IMR-90 (cell line): ENCODE results near the gene TMEM8B. TPM values are rescaled to one million over a fixed set of nuclear protein-coding genes. Genes with fewer than 3 reads are reported as not detected.

ENCODE experiments used
- ATAC-seq: fragments of 200-7000 bp; cut with Tn5 transposase; 2 replicates; pipeline ENCODE4 v1.9.1; 2020; ENCODE audit warnings: low read depth, mild to moderate bottlenecking, moderate library complexity
- BruUV-seq: library from RNA; stranded (reverse); fragments of 400-500 nt; replicated peaks from 2 replicates; lab custom pipeline; 2021; lab: Mats Ljungman, UMichigan
- CTCF ChIA-PET: fragments of 300-600 bp; formaldehyde crosslinking; extraction: SDS; loops from one replicate; lab custom pipeline; 2021; ENCODE audit warnings: antibody characterized with exemption; lab: Yijun Ruan, JAX
- POLR2A ChIA-PET: fragments of 300-600 bp; sonication (Branson Sonifier 250); formaldehyde crosslinking; loops from one replicate; lab custom pipeline; 2022; ENCODE audit warnings: antibody characterized with exemption; ENCODE audit not compliant: unreplicated experiment; lab: Charles Lee
- DNase-seq: peaks from one replicate; pipeline ENCODE4 v3.0.0; 2013
- H2AFZ ChIP-seq: replicated peaks from 2 replicates; pipeline ENCODE3; 2013; ENCODE audit warnings: low read length, mild to moderate bottlenecking; ENCODE audit not compliant: poor library complexity
- H2AK5ac ChIP-seq: 2 replicates; pipeline ENCODE4 v1.6.1; 2013; ENCODE audit warnings: low read depth, low read length, inconsistent platforms
- H2AK9ac ChIP-seq: replicated peaks from 2 replicates; pipeline ENCODE3; 2013; ENCODE audit warnings: mild to moderate bottlenecking, low read depth, low read length, moderate library complexity; ENCODE audit not compliant: poor library complexity
- H2BK120ac ChIP-seq: 2 replicates; pipeline ENCODE4 v1.6.1; 2013; ENCODE audit warnings: low read depth, low read length, inconsistent platforms
- H2BK15ac ChIP-seq: 3 replicates; pipeline ENCODE4 v1.6.1; 2013; ENCODE audit warnings: low read depth, low read length, inconsistent platforms
- H2BK20ac ChIP-seq: 2 replicates; pipeline ENCODE4 v1.6.1; 2013; ENCODE audit warnings: low read depth, mild to moderate bottlenecking, inconsistent platforms, low read length, moderate library complexity
- H2BK5ac ChIP-seq: 2 replicates; pipeline ENCODE4 v1.6.1; 2013; ENCODE audit warnings: mild to moderate bottlenecking, low read depth, low read length, inconsistent platforms; ENCODE audit not compliant: poor library complexity, severe bottlenecking
- H3K14ac ChIP-seq: replicated peaks from 2 replicates; pipeline ENCODE4 v1.6.1; 2013; ENCODE audit warnings: low read depth, low read length, inconsistent platforms
- H3K18ac ChIP-seq: 2 replicates; pipeline ENCODE4 v1.6.1; 2013; ENCODE audit warnings: low read depth, low read length, control low read depth
- H3K23ac ChIP-seq: 2 replicates; pipeline ENCODE4 v1.6.1; 2013; ENCODE audit warnings: low read depth, low read length, inconsistent platforms
- H3K27ac ChIP-seq: 2 replicates; pipeline ENCODE4 v1.5.1; 2013; ENCODE audit warnings: mild to moderate bottlenecking, control low read depth, low read length; ENCODE audit not compliant: insufficient read depth
- H3K27me3 ChIP-seq: 2 replicates; pipeline ENCODE4 v1.6.1; 2013; ENCODE audit warnings: low read length; ENCODE audit not compliant: control insufficient read depth, insufficient read depth
- H3K36me3 ChIP-seq: 2 replicates; pipeline ENCODE4 v1.6.1; 2013; ENCODE audit warnings: low read length, mixed read lengths; ENCODE audit not compliant: control insufficient read depth, insufficient read depth
- H3K4ac ChIP-seq: 2 replicates; pipeline ENCODE4 v1.6.1; 2013; ENCODE audit warnings: low read depth, low read length, inconsistent platforms
- H3K4me1 ChIP-seq: 2 replicates; pipeline ENCODE4 v1.6.1; 2013; ENCODE audit warnings: low read length, mixed read lengths; ENCODE audit not compliant: control insufficient read depth, insufficient read depth
- H3K4me2 ChIP-seq: 2 replicates; pipeline ENCODE4 v1.6.1; 2013; ENCODE audit warnings: low read depth, mild to moderate bottlenecking, control low read depth, low read length, moderate library complexity
- H3K4me3 ChIP-seq: 2 replicates; pipeline ENCODE4 v1.5.1; 2013; ENCODE audit warnings: low read depth, mild to moderate bottlenecking, control low read depth, low read length, moderate library complexity; ENCODE audit not compliant: insufficient read depth
- H3K56ac ChIP-seq: 2 replicates; pipeline ENCODE4 v1.6.1; 2013; ENCODE audit warnings: low read length, inconsistent platforms; ENCODE audit not compliant: insufficient read depth; ENCODE audit errors: extremely low read depth
- H3K79me1 ChIP-seq, 2 experiments: 2 replicates each; pipeline ENCODE4 v1.6.1; 2013; ENCODE audit warnings: low read length in 2 of 2, inconsistent platforms in 1 of 2, low read depth in 1 of 2
- H3K9ac ChIP-seq: 2 replicates; pipeline ENCODE4 v1.6.1; 2013; ENCODE audit warnings: low read depth, low read length, control low read depth
- H3K9me1 ChIP-seq: 2 replicates; pipeline ENCODE4 v1.6.1; 2013; ENCODE audit warnings: low read length, inconsistent platforms; ENCODE audit not compliant: insufficient read depth
- H3K9me3 ChIP-seq: 2 replicates; pipeline ENCODE4 v1.6.1; 2013; ENCODE audit warnings: low read length; ENCODE audit not compliant: control insufficient read depth, insufficient read depth
- H4K20me1 ChIP-seq: 2 replicates; pipeline ENCODE4 v1.6.1; 2013; ENCODE audit warnings: low read length, inconsistent platforms; ENCODE audit not compliant: insufficient read depth
- H4K5ac ChIP-seq: 2 replicates; pipeline ENCODE4 v1.6.1; 2013; ENCODE audit warnings: mild to moderate bottlenecking, low read depth, low read length, control low read depth
- H4K8ac ChIP-seq, 2 experiments: 2 replicates each; pipeline ENCODE4 v1.6.1; 2013; ENCODE audit warnings: low read depth in 2 of 2, low read length in 2 of 2, control low read depth in 1 of 2, inconsistent platforms in 1 of 2
- H4K91ac ChIP-seq: 2 replicates; pipeline ENCODE4 v1.6.1; 2013; ENCODE audit warnings: low read depth, low read length, inconsistent platforms; ENCODE audit not compliant: insufficient read depth
- BHLHE40 ChIP-seq: fragments of 150-350 bp; IDR thresholded peaks from 2 replicates; pipeline ENCODE4 v1.6.1; 2016; ENCODE audit warnings: mild to moderate bottlenecking, low read depth, low read length
- CHD1 ChIP-seq: IDR thresholded peaks from 2 replicates; pipeline ENCODE4 v1.6.1; 2012; ENCODE audit warnings: low read depth, low read length, improper control_type of control experiment
- FOS ChIP-seq: fragments of 150-350 bp; IDR thresholded peaks from 2 replicates; pipeline ENCODE4 v1.6.1; 2016; ENCODE audit warnings: low read depth, low read length
- MAFK ChIP-seq: IDR thresholded peaks from 2 replicates; pipeline ENCODE4 v1.6.1; 2012; ENCODE audit warnings: low read depth, low read length, improper control_type of control experiment
- MAZ ChIP-seq: IDR thresholded peaks from 2 replicates; pipeline ENCODE4 v1.6.1; 2012; ENCODE audit warnings: low read depth, mild to moderate bottlenecking, low read length, improper control_type of control experiment, moderate library complexity, borderline replicate concordance
- MXI1 ChIP-seq: IDR thresholded peaks from 2 replicates; pipeline ENCODE4 v1.6.1; 2012; ENCODE audit warnings: low read depth, mild to moderate bottlenecking, low read length, moderate library complexity, borderline replicate concordance
- RAD21 ChIP-seq: IDR thresholded peaks from 2 replicates; pipeline ENCODE4 v1.6.1; 2012; ENCODE audit warnings: low read length, improper control_type of control experiment
- RCOR1 ChIP-seq: IDR thresholded peaks from 2 replicates; pipeline ENCODE4 v1.6.1; 2012; ENCODE audit warnings: mild to moderate bottlenecking, low read length, improper control_type of control experiment; ENCODE audit not compliant: insufficient replicate concordance
- RFX5 ChIP-seq: IDR thresholded peaks from 2 replicates; pipeline ENCODE4 v1.8.0; 2012; ENCODE audit warnings: low read depth, mild to moderate bottlenecking, low read length, moderate library complexity
- SMC3 ChIP-seq: fragments of 150-350 bp; IDR thresholded peaks from 2 replicates; pipeline ENCODE4 v1.6.1; 2016; ENCODE audit warnings: low read depth, mild to moderate bottlenecking, antibody characterized with exemption, low read length, moderate library complexity
- WGBS, 2 experiments: methylation state at CpG; one replicate each; pipeline versions ENCODE4 v1.1.5 to v1.1.7; 2013; ENCODE audit warnings: missing lambda C conversion rate in 2 of 2; ENCODE audit not compliant: insufficient read length in 1 of 2; ENCODE audit errors: extremely low coverage in 2 of 2; 5-methylcytosine and 5-hydroxymethylcytosine counted together
- dilution Hi-C: fragments of 300-500 bp; cut with HindIII; formaldehyde crosslinking; loops from one replicate; pipeline ENCODE4 v1.14.3; 2018; ENCODE audit warnings: low sequenced_read_pairs; ENCODE audit not compliant: unreplicated experiment
- in situ Hi-C: fragments of 300-500 bp; cut with MboI; formaldehyde crosslinking; loops from 3 replicates; pipeline ENCODE4 v1.14.3; 2019; ENCODE audit warnings: low sequenced_read_pairs, inconsistent platforms, mixed read lengths
- intact Hi-C: fragments of 100-400 bp; cut with micrococcal nuclease; formaldehyde crosslinking; loops from 2 replicates; pipeline ENCODE4 v1.10.0; 2022
- polyA plus RNA-seq, 3 experiments: library from polyadenylated mRNA; depleted of rRNA; stranded (reverse); fragments of >200 nt; gene quantifications; 2 replicates each; pipeline ENCODE4 v1.2.3, GENCODE V29; 2012; ENCODE audit warnings: low replicate concordance in 1 of 3
- total RNA-seq: library from RNA; depleted of rRNA; stranded (reverse); fragments of >200 nt; gene quantifications from 2 replicates; pipeline ENCODE4 v1.2.3, GENCODE V29; 2012
- TF ChIP-seq, protein P1 (sequence below): conservative IDR thresholded peaks from 2 replicates; pipeline ENCODE4 v1.5.1; 2012; ENCODE audit warnings: mild to moderate bottlenecking, low read depth, low read length, improper control_type of control experiment

Gene TMEM8B
- total and polyA plus RNA-seq, 2 of the 4 experiments (the other 2 are of a cell fraction), result 0.72 to 8.3 TPM

DNA sequence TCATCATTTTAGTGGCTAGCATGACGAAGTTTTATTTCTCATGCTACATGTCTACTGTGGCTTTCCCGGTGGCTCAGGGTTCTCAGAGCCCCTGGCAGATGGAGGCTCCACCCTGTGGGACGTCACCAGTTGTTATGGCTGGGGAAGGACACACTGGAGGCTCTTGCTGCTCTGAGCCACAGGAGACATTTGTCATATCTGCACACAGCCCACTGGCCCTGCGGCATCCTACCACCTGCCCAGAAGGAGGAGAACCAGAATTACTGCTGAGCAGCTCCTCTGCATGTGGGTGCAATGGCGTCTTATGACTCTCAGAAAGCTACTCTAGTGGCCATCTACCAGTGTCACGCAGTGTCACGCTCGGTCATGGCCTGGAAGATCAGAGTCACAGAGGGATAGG lies 34.6 kb downstream of the TMEM8B start:
- Histone ChIP-seq H3K27ac (no peak overlapping the region), H3K4me2 (no peak overlapping the region), H2BK15ac (no peak overlapping the region), H3K4me3 (no peak overlapping the region), H4K8ac (no peak overlapping the region), H2BK20ac (no peak overlapping the region), H2AK9ac (no peak overlapping the region), H3K14ac (no peak overlapping the region), H3K27me3 (peaks cover 39% of the 10 kb centered on the region), H4K91ac (no peak overlapping the region), H4K5ac (no peak overlapping the region), H3K9ac (no peak overlapping the region), H2AK5ac (no peak overlapping the region), H3K18ac (no peak overlapping the region), H2AFZ (no peak overlapping the region), H2BK5ac (no peak overlapping the region), H3K9me3 (no peaks in the 10 kb centered on the region), H3K79me1 (no peaks in the 10 kb centered on the region), H3K9me1 (no peaks in the 10 kb centered on the region), H3K4me1 (no peaks in the 10 kb centered on the region), H3K36me3 (no peaks in the 10 kb centered on the region), H4K20me1 (no peaks in the 10 kb centered on the region), H3K23ac (no peak overlapping the region), H3K4ac (no peak overlapping the region), H3K56ac (no peak overlapping the region), H2BK120ac (no peak overlapping the region)
- no peak for DNase-seq
- TF ChIP-seq, protein P1, sequence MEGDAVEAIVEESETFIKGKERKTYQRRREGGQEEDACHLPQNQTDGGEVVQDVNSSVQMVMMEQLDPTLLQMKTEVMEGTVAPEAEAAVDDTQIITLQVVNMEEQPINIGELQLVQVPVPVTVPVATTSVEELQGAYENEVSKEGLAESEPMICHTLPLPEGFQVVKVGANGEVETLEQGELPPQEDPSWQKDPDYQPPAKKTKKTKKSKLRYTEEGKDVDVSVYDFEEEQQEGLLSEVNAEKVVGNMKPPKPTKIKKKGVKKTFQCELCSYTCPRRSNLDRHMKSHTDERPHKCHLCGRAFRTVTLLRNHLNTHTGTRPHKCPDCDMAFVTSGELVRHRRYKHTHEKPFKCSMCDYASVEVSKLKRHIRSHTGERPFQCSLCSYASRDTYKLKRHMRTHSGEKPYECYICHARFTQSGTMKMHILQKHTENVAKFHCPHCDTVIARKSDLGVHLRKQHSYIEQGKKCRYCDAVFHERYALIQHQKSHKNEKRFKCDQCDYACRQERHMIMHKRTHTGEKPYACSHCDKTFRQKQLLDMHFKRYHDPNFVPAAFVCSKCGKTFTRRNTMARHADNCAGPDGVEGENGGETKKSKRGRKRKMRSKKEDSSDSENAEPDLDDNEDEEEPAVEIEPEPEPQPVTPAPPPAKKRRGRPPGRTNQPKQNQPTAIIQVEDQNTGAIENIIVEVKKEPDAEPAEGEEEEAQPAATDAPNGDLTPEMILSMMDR, result no peak
- TF ChIP-seq RAD21 (no peak), CHD1 (no peak), FOS (no peak), BHLHE40 (no peak), RFX5 (no peak), MXI1 (no peak), SMC3 (no peak), MAZ (no peak), MAFK (no peak), RCOR1 (no peak)
- 53% methylated on average over 6 of the region's 8 CpGs; no CpG with 5 or more reads in 1 of the 2 experiments for WGBS, 2 experiments
- dilution Hi-C loops, result no loop called here
- CTCF ChIA-PET, result no interaction called here
- ATAC-seq, result no peak
- BruUV-seq, result no TSS peak
- intact Hi-C loops, result no loop called here
- in situ Hi-C loops, result no loop called here
- POLR2A ChIA-PET, result no interaction called here
